ENCODE results near the gene TAF1B. TPM values are rescaled to one million over a fixed set of nuclear protein-coding genes. Genes with fewer than 3 reads are reported as not detected.

Gene TAF1B
- total RNA-seq, 1 donor = 29.8 TPM

DNA sequence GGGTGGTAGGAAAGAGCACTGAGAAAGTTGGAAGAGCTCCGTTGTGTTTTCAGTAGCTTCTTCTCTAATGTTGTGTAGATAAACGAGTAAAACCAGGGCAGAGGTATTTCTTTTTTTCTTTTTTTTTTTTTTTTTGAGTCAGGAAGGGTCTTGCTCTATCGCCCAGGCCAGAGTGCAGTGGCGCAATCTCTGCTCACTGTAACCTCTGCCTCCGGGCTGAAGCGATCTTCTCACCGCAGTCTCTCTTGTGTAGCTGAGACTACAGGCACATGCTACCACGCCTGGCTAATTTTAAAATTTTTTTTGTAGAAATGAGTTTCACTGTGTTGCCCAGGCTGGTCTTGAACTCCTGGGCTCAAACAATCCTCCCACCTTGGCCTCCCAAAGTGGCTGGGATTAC is 114.8 kb downstream of the TAF1B start:
- H3K4me3 ChIP-seq (ENCODE audit: low read depth, low read length) = no peak overlapping the region
- TF ChIP-seq, protein P1, sequence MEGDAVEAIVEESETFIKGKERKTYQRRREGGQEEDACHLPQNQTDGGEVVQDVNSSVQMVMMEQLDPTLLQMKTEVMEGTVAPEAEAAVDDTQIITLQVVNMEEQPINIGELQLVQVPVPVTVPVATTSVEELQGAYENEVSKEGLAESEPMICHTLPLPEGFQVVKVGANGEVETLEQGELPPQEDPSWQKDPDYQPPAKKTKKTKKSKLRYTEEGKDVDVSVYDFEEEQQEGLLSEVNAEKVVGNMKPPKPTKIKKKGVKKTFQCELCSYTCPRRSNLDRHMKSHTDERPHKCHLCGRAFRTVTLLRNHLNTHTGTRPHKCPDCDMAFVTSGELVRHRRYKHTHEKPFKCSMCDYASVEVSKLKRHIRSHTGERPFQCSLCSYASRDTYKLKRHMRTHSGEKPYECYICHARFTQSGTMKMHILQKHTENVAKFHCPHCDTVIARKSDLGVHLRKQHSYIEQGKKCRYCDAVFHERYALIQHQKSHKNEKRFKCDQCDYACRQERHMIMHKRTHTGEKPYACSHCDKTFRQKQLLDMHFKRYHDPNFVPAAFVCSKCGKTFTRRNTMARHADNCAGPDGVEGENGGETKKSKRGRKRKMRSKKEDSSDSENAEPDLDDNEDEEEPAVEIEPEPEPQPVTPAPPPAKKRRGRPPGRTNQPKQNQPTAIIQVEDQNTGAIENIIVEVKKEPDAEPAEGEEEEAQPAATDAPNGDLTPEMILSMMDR (IDR thresholded peaks at IDR 0.05; ENCODE audit: insufficient read depth, low read depth, low read length) = no peak
- no peak for DNase-seq (ENCODE audit: low read depth)

DNA sequence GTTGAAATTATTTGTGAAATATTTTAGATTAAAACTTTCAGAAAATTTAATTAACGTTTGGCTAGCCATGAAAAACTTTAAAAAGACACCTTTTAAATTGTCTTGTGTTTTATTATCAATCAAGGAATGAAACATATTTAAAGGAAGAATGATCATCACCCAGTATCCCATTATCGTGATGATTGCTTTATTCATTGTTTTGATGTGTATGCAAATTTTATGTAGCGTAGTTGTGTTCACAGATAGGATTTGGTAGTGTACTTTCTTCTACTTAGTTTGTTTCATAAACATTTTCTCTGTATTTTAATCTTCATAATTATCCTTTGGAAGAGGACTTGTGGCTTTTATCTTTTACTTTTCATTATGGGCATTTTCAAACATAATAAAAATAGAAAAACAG is 116.0 kb downstream of the TAF1B start:
- no peak overlapping the region for H3K4me3 ChIP-seq (ENCODE audit: low read depth, low read length)
- TF ChIP-seq, protein P1 (IDR thresholded peaks at IDR 0.05; ENCODE audit: insufficient read depth, low read depth, low read length) = no peak
- DNase-seq (ENCODE audit: low read depth) = no peak

DNA sequence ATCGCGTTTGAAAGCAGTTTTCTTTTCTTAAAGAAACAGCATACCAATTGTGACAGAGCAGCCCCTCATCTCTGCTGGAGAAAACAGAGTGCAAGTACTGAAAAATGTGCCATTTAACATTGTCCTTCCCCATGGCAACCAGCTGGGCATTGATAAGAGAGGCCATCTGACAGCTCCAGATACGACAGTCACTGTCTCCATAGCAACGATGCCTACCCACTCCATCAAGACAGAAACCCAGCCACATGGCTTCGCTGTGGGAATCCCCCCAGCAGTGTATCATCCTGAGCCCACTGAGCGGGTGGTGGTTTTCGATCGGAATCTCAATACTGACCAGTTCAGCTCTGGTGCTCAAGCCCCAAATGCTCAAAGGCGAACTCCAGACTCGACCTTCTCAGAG is 117.7 kb downstream of the TAF1B start:
- TF ChIP-seq, protein P1 (IDR thresholded peaks at IDR 0.05; ENCODE audit: insufficient read depth, low read depth, low read length) = no peak
- no peak overlapping the region for H3K4me3 ChIP-seq (ENCODE audit: low read depth, low read length)
- no peak for DNase-seq (ENCODE audit: low read depth)

DNA sequence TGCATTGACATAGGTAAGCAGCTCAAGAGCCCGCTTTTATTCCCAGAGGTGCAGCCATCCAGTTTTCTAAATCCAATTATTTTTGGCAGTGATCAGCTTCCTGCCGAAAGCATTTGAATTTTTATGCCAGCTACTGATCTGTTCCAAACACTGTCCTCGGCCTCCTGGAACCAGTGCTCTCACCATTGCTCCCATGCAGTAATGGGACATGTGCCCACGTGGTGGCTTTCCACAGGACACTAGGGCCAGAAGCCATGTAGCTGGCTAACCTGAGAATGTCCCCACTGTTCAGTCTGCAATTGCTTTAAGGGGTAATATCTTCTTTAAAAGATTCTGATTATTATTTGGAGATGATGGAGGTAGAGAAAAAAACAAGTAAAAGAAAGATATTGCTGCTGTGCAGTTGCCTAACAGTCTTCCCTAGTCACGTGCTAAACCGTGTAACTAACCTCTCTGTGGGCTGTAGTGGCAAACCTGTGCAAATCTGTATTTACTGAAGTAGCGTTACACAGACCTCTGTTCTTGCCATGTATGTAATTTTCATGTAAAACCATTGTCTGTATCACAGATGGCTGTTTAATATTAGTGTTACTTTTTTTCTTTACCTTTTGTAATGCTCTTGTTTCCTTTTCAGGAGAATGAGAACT is 121.2 kb downstream of the TAF1B start:
- TF ChIP-seq, protein P1 (IDR thresholded peaks at IDR 0.05; ENCODE audit: insufficient read depth, low read depth, low read length) = no peak
- no peak overlapping the region for H3K4me3 ChIP-seq (ENCODE audit: low read depth, low read length)
- DNase-seq (ENCODE audit: low read depth) = no peak

DNA sequence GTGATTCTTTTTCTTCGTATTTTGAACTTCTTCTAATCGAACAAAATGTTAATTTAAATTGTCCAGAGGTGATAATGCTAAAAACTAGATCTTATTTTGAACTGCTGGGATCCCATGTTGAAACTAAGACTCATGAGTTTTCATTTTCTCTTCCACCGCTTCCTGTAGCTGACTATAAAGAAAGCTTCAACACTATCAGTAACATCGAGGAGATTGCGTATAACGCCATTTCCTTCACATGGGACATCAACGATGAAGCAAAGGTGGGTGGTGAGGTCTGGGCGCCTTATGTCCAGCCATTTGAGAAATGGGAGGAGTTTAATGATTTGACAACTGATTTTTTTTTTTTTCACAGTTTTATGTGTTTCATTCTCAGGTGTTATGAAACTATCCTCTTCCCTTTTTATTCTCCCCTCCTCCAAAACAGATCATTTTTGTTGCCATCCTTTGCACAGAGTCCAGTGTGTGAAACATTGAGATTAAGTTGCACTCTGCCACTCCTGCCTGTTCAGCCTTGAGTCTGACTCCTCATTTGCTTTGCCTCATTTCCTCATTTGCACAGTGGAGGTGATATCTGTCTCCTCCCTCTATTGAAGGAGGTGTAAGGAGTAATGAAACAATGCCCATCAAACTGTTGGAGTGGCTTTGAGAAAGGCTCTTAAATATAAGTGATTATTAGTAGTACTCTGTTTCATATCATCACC is 122.0 kb downstream of the TAF1B start:
- TF ChIP-seq, protein P1 (IDR thresholded peaks at IDR 0.05; ENCODE audit: insufficient read depth, low read depth, low read length) = no peak

DNA sequence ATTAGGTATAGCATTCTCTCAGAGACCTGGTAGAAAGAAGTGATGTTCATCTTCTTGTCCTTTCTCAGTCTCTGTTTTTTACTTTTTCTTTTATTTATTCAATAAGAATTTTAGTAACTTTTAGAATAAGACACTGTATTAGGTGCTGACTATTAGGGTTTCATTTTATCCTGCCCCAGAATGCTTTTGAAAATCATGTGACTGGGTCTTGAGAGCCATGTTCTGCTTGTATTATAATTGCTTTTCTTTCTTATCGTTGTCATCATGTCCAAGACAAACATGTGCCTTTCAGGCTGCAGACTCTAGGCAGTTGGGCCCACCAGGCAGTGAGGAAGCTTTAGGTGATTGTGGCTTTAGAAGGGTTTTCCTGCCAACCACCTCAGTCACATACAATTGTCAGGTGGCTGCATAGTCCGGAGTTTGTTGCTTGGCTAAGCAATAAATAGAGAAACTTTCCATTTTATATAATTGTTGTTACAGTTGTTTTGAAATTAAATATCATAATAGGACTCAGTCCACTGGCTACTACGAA is 123.3 kb downstream of the TAF1B start:
- no peak overlapping the region for H3K4me3 ChIP-seq (ENCODE audit: low read depth, low read length)
- no peak for DNase-seq (ENCODE audit: low read depth)
- TF ChIP-seq, protein P1 (IDR thresholded peaks at IDR 0.05; ENCODE audit: insufficient read depth, low read depth, low read length) = no peak

More for the DNA sequence above, 122.0 kb downstream of the TAF1B start:
- H3K4me3 ChIP-seq (ENCODE audit: low read depth, low read length) = no peak overlapping the region
- DNase-seq (ENCODE audit: low read depth) = no peak
